H1 (cell line): ENCODE results near the gene LAMTOR3. TPM values are rescaled to one million over a fixed set of nuclear protein-coding genes. Genes with fewer than 3 reads are reported as not detected.
A peak's percentile ranks its signal among the peaks of the same experiment; 100 is the strongest.

ENCODE experiments used
- CTCF ChIP-seq, 3 experiments: IDR thresholded peaks; 1 replicate in 2 of 3; 2 replicates in 1 of 3; pipeline versions ENCODE4 v1.5.1 to v1.6.1; 2011; ENCODE audit warnings: low read length in 3 of 3, mild to moderate bottlenecking in 3 of 3, inconsistent platforms in 2 of 3, low read depth in 1 of 3, moderate library complexity in 1 of 3; ENCODE audit not compliant: insufficient read depth in 1 of 3; ENCODE audit errors: control extremely low read depth in 1 of 3
- GTF2F1 ChIP-seq: IDR thresholded peaks from 2 replicates; pipeline ENCODE4 v1.6.1; 2012; ENCODE audit warnings: low read depth, low read length, improper control_type of control experiment, borderline replicate concordance
- SIX5 ChIP-seq: IDR thresholded peaks from 2 replicates; pipeline ENCODE4 v1.6.1; 2011; ENCODE audit warnings: mild to moderate bottlenecking, low read depth, low read length
- TCF12 ChIP-seq: IDR thresholded peaks from 2 replicates; pipeline ENCODE4 v1.6.1; 2011; ENCODE audit warnings: low read depth, mild to moderate bottlenecking, low read length
- polyA plus RNA-seq, 7 experiments: library from polyadenylated mRNA; depleted of rRNA in 3 of 7; stranded (reverse) in 5 of 7; unstranded in 2 of 7; fragments of >200 nt in 5 of 7; fragments of 200-250 nt in 2 of 7; gene quantifications; 1 replicate in 5 of 7; 2 replicates in 1 of 7; 4 replicates in 1 of 7; pipeline versions ENCODE4 v1.2.1 to v1.2.3, GENCODE V29; 2011 to 2013; ENCODE audit warnings: missing spikeins in 2 of 7, mixed read lengths in 2 of 7
- total RNA-seq: library from RNA; stranded (reverse); fragmentation: NEBNext Ultra II Directional; extraction: Animal tissue kit (Norgen Biotek cat#: 25700); gene quantifications from 2 replicates; pipeline ENCODE4 v1.2.1, GENCODE V29; 2021

LAMTOR3 gene
- total and polyA plus RNA-seq, 2 of the 8 experiments (the other 6 are each of a cell fraction or from before 2014, with no cell fraction given): 25.1 to 34.4 TPM

GRCh38 chr4:99885063-99885664 is 9.1 kb downstream of the LAMTOR3 start (continued):
- TF ChIP-seq GTF2F1 (no peak), TCF12 (no peak), CTCF (IDR thresholded peaks at IDR 0.05; ENCODE audit: control extremely low read depth in 1 of 3, insufficient read depth in 1 of 3, low read depth in 1 of 3, low read length in 3 of 3) (peak in 2 of 3 experiments; percentile 42 to 49; a peak in 2 of 4 replicates), SIX5 (no peak)
